Measurements from ENCODE around the gene ITIH2. TPM values are rescaled to one million over a fixed set of nuclear protein-coding genes. Genes with fewer than 3 reads are reported as not detected.

Gene ITIH2
- polyA plus RNA-seq, 2 of the 4 experiments (the other 2 are of a cell fraction) = 0.31 to 0.54 TPM

DNA sequence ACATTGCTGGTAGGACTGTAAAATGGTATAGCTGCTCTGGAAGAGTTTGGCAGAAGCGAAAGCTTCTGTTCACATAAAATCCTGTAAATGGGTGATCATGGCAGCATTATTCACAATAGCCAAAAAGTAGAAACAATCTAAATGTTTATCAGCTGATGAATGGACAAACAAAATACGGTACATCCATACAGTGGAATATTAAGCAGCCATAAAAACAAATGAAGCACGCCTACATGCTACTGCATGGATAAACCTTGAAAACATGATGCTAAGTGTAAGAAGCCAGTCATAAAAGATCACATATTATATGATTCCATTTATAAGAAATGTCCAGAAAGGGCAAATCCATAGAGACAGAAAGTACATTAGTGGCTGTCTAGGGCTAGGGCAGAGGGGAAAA is 52.0 kb downstream of the ITIH2 start:
- no peak overlapping the region for H3K4me2 ChIP-seq
- FAIRE-seq (no peak), DNase-seq (ENCODE audit: low read depth in 1 of 2, low spot score in 1 of 2) (no peak), ATAC-seq (no peak)
- H3K27ac ChIP-seq = no peak overlapping the region
- H3K4me3 ChIP-seq = no peak overlapping the region
- H3K4me1 ChIP-seq = no peaks in the 10 kb centered on the region
- WGBS (ENCODE audit: missing lambda C conversion rate) = 96% methylated on average over 3 of the region's 3 CpGs
- POLR2A ChIA-PET = no interaction called here
- H3K9me3 ChIP-seq = no peaks in the 10 kb centered on the region
- CTCF ChIA-PET = interaction anchor here (0.9 to 2.0 kb wide), 2 partner anchors 16 to 43 kb away, joined by 4 to 7 read pairs; no protein-coding TSS in a partner anchor
- TF ChIP-seq, protein P1, sequence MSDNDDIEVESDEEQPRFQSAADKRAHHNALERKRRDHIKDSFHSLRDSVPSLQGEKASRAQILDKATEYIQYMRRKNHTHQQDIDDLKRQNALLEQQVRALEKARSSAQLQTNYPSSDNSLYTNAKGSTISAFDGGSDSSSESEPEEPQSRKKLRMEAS (IDR thresholded peaks at IDR 0.05) = no peak
- TF ChIP-seq BHLHE40 (IDR thresholded peaks at IDR 0.05; ENCODE audit: low read depth, low read length) (no peak), NFE2L2 (conservative IDR thresholded peaks at IDR 0.05; ENCODE audit: low read length) (no peak), NR3C1 (IDR thresholded peaks at IDR 0.05) (no peak), SMC3 (IDR thresholded peaks at IDR 0.05) (no peak), FOSL2 (IDR thresholded peaks at IDR 0.05) (no peak), FOSL2 (CRISPR knock-in tag; IDR thresholded peaks at IDR 0.05) (no peak), HDAC2 (IDR thresholded peaks at IDR 0.05) (no peak), POLR2AphosphoS2 (conservative IDR thresholded peaks at IDR 0.05; ENCODE audit: low read length) (no peak), FOXS1 (CRISPR knock-in tag; IDR thresholded peaks at IDR 0.05) (no peak), ZNF302 (CRISPR knock-in tag; IDR thresholded peaks at IDR 0.05) (no peak), EHMT2 (IDR thresholded peaks at IDR 0.05; ENCODE audit: low read depth) (no peak), MYC (IDR thresholded peaks at IDR 0.05; ENCODE audit: borderline replicate concordance, low read length) (no peak), SREBF2 (IDR thresholded peaks at IDR 0.05) (no peak), MAFK (IDR thresholded peaks at IDR 0.05; ENCODE audit: partially characterized antibody) (no peak), JUN (IDR thresholded peaks at IDR 0.05) (no peak), KDM1A (IDR thresholded peaks at IDR 0.05; ENCODE audit: low read depth) (no peak), RARB (CRISPR knock-in tag; IDR thresholded peaks at IDR 0.05) (no peak)
- TF ChIP-seq, protein P2, sequence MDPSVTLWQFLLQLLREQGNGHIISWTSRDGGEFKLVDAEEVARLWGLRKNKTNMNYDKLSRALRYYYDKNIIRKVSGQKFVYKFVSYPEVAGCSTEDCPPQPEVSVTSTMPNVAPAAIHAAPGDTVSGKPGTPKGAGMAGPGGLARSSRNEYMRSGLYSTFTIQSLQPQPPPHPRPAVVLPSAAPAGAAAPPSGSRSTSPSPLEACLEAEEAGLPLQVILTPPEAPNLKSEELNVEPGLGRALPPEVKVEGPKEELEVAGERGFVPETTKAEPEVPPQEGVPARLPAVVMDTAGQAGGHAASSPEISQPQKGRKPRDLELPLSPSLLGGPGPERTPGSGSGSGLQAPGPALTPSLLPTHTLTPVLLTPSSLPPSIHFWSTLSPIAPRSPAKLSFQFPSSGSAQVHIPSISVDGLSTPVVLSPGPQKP (IDR thresholded peaks at IDR 0.05; ENCODE audit: low read depth, low read length) = no peak
- TF ChIP-seq, protein P3, sequence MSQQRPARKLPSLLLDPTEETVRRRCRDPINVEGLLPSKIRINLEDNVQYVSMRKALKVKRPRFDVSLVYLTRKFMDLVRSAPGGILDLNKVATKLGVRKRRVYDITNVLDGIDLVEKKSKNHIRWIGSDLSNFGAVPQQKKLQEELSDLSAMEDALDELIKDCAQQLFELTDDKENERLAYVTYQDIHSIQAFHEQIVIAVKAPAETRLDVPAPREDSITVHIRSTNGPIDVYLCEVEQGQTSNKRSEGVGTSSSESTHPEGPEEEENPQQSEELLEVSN (IDR thresholded peaks at IDR 0.05; ENCODE audit: borderline replicate concordance, low read depth) = no peak

DNA sequence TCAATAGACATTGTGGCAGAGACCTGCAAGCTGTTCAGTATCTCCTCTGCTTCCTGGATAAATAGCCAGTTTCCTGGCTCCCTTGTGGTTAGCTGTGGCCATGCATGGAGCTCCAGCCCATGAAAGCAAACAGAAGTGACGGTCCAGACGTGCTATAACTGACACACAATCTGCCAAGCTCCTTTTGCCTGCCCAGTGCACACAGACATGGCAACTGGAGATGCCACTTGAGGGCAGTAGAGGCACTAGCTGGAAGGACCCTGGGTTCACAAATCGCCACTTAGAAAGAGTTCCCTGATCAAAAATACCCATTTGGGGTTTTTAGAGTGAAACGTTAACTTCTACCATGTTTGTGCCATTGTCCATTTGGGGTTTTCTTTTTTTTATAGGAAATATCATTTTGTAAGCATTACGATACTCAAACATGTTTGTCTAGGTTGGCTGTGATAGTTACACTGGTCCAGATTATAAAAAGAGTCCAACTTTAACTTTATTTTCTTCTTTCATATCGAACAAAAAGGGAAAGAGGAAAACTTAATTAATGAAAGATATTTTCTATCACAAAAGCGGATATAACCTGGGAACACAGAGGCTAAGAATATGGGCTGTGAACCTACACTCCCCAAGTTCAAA is 53.4 kb downstream of the ITIH2 start:
- FAIRE-seq = no peak

More for the DNA sequence above, 53.4 kb downstream of the ITIH2 start:
- DNase-seq (ENCODE audit: low read depth in 1 of 2, low spot score in 1 of 2) (peak; percentile 12 to 45), ATAC-seq (peak in 1 of 2 experiments; percentile 68; a peak in 3 of 6 replicates)
- H3K4me1 ChIP-seq = no peaks in the 10 kb centered on the region
- CTCF ChIA-PET = interaction anchor here (2.0 kb wide), 1 partner anchor 17 kb away, joined by 7 read pairs; no protein-coding TSS in a partner anchor
- no peak overlapping the region for H3K27ac ChIP-seq
- POLR2A ChIA-PET = interaction anchor here (0.7 kb wide), 1 partner anchor 31 kb away, joined by 3 read pairs; the partner anchor contains the start of genes ATP5F1C and KIN
- H3K4me2 ChIP-seq = no peak overlapping the region
- 88% methylated on average over 7 of the region's 7 CpGs for WGBS (ENCODE audit: missing lambda C conversion rate)
- H3K4me3 ChIP-seq = no peak overlapping the region
- TF ChIP-seq FOSL2 (IDR thresholded peaks at IDR 0.05) (no peak), FOSL2 (CRISPR knock-in tag; IDR thresholded peaks at IDR 0.05) (no peak), SMC3 (IDR thresholded peaks at IDR 0.05) (0 out of 3 replicates have a peak, but pooled peaks have one; percentile 9), RAD21 (conservative IDR thresholded peaks at IDR 0.05 in 1 of 2, IDR thresholded peaks at IDR 0.05 in 1 of 2) (peak in 1 of 2 experiments; percentile 40; a peak in 2 of 5 replicates), TFCP2L1 (CRISPR knock-in tag; IDR thresholded peaks at IDR 0.05) (no peak), NR3C1 (IDR thresholded peaks at IDR 0.05) (no peak), KDM5A (IDR thresholded peaks at IDR 0.05) (no peak), NFE2L2 (conservative IDR thresholded peaks at IDR 0.05; ENCODE audit: low read length) (no peak), FOXS1 (CRISPR knock-in tag; IDR thresholded peaks at IDR 0.05) (no peak), NPAS2 (CRISPR knock-in tag; IDR thresholded peaks at IDR 0.05; ENCODE audit: borderline replicate concordance) (no peak), HOXB13 (CRISPR knock-in tag; IDR thresholded peaks at IDR 0.05; ENCODE audit: low read depth) (no peak), POLR2A (IDR thresholded peaks at IDR 0.05; ENCODE audit: low read length) (no peak), ZC3H11A (IDR thresholded peaks at IDR 0.05) (no peak)
- TF ChIP-seq, protein P4, sequence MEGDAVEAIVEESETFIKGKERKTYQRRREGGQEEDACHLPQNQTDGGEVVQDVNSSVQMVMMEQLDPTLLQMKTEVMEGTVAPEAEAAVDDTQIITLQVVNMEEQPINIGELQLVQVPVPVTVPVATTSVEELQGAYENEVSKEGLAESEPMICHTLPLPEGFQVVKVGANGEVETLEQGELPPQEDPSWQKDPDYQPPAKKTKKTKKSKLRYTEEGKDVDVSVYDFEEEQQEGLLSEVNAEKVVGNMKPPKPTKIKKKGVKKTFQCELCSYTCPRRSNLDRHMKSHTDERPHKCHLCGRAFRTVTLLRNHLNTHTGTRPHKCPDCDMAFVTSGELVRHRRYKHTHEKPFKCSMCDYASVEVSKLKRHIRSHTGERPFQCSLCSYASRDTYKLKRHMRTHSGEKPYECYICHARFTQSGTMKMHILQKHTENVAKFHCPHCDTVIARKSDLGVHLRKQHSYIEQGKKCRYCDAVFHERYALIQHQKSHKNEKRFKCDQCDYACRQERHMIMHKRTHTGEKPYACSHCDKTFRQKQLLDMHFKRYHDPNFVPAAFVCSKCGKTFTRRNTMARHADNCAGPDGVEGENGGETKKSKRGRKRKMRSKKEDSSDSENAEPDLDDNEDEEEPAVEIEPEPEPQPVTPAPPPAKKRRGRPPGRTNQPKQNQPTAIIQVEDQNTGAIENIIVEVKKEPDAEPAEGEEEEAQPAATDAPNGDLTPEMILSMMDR (IDR thresholded peaks at IDR 0.05) = peak; percentile 26; the same call in 2 of the 3 replicates
- TF ChIP-seq, protein P5, sequence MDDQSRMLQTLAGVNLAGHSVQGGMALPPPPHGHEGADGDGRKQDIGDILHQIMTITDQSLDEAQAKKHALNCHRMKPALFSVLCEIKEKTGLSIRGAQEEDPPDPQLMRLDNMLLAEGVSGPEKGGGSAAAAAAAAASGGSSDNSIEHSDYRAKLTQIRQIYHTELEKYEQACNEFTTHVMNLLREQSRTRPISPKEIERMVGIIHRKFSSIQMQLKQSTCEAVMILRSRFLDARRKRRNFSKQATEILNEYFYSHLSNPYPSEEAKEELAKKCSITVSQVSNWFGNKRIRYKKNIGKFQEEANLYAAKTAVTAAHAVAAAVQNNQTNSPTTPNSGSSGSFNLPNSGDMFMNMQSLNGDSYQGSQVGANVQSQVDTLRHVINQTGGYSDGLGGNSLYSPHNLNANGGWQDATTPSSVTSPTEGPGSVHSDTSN (IDR thresholded peaks at IDR 0.05) = no peak
- TF ChIP-seq, protein P2 (IDR thresholded peaks at IDR 0.05; ENCODE audit: low read depth, low read length) = no peak
- H3K9me3 ChIP-seq = no peaks in the 10 kb centered on the region

Data from A549 (cell line).